Hematopoietic multipotent progenitor cell (in vitro differentiated cells): Measurements from ENCODE around the gene NRAS. TPM values are rescaled to one million over a fixed set of nuclear protein-coding genes. Genes with fewer than 3 reads are reported as not detected.
A peak's percentile ranks its signal among the peaks of the same experiment; 100 is the strongest.
"Not testable (repeated sequence)": the region's sequence is repeated elsewhere in the genome, so short reads cannot be mapped to it uniquely, and the experiment has no call there.

Experiments used
- DNase-seq, 3 donors: peaks; one replicate each; pipeline ENCODE4 v3.0.0-alpha.2; 2011 to 2015; ENCODE audit warnings: low read depth in 2 of 3, low spot score in 2 of 3
- total RNA-seq: library from RNA; depleted of rRNA; stranded (reverse); fragments of >200 nt; gene quantifications from one replicate; pipeline ENCODE4 v1.2.3, GENCODE V29; 2012

Gene NRAS
- 25.6 TPM for total RNA-seq

DNA sequence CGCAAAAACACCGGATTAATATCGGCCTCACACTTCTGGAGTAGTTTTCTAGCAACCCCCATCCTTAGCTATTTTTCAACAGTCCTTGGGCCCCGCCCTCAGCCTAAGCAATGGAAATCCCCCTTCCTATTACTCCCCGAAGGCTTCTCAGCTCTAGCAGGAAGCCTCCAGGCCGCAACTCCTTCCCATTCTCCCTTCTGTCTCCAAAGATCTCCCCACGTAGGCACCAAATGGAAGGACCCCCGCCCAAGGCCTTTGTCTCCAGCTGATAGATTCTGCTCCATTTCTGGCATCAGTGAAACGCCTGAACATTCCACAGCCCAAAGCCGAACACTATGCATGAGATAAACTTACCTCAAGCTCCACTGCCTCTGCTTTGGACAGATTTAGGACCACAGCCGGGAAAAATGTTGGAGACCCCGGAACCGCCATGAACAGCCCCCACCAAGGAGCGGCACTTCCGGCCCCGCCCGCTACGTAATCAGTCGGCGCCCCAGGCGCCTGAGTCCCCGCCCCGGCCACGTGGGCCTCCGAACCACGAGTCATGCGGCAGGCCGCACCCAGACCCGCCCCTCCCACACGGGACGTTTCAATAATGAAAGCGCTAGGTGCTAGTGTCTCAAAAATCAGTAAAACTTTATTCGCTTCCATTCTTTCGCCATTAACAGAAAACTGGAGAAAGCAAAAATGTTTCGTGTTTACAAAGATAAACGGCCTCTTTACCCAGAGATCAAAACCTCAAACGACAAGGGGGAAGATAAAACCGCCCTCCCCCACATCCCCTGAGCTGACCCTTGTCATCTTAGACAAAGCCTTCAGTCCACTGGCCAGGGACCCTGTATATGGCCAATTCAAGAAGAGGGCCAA lies at the start of gene NRAS:
NRAS (minus strand) TSS at position 468 of the 867 bp plus-strand sequence. CDS start 611 bp downstream, outside the sequence.
- DNase-seq = peak; percentile 86 to 97 (median 95)

- peak in 1 of 3 donors; percentile 41 for DNase-seq
Observed at GRCh38 chr1:114764689-114765088, 48.1 kb upstream of the NRAS start.

DNA sequence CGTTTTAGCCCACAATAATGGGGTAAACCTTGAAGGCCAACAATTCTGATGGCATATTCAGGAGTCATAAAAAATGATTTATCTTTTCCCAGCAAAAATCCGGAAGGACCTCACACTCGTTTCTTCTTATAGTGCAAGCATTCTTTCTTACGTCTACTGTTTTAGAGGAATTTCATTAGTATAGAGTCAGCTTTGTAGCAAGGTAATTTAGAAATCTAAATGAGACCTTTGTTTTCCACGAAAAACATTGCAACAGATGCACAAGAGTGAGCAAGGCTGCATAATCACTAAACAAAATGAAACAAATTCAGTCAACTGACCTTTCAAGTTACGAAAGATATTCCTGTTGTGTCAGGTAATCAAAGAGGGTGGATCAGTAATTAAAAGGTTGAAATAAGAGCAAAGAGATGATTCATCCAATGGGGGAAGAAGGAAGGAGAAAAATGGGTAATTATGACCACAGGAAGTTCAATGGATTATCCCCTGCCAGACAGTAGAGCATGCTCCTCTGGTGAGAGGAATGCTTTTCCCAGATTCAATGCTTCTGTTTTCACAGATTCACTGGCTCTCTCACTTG lies 41.8 kb upstream of the NRAS start:
- DNase-seq = no peak

GRCh38 chr1:114757455-114758255 lies 41.1 kb upstream of the NRAS start, which contains the start of gene CSDE1:
CSDE1 (minus strand) TSS chr1:114757984; CDS start chr1:114739890, 18,094 bp downstream.
- DNase-seq = peak; percentile 93 to 100 (median 98)

GRCh38 chr1:114756949-114757454 lies 40.4 kb upstream of the NRAS start:
- DNase-seq = peak in 2 of 3 donors; percentile 21 to 53

- DNase-seq = no peak
Observed at GRCh38 chr1:114756009-114756892, 39.7 kb upstream of the NRAS start.

GRCh38 chr1:114755006-114755931 lies 38.7 kb upstream of the NRAS start:
- peak in 1 of 3 donors; percentile 19 for DNase-seq

GRCh38 chr1:114753702-114754101 lies 37.1 kb upstream of the NRAS start:
- DNase-seq = not testable (repeated sequence)

- DNase-seq = no peak
Observed at GRCh38 chr1:114753143-114753542, 36.6 kb upstream of the NRAS start.

- no peak for DNase-seq
Observed at GRCh38 chr1:114750780-114751179, 34.2 kb upstream of the NRAS start.

DNA sequence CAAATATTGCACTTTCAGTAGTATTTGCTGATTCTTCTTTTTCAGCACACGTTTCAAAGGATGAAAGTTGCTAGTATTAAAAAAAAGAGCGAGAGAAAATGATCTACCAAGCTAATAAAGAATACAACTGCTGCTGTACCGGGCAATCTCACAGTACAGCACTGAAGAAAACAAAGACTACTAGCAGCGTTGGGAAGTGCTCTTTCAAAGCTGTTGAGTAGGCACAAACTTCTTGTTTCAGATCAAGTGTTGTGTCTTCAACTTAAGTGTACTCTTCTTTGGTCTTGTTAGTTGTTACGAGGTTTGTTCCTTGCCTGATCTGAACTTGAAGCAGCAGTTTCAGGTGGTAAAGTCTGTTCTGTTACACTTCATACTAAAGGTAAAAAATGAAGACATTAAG lies 33.3 kb upstream of the NRAS start:
- DNase-seq = no peak

- no peak for DNase-seq
Observed at GRCh38 chr1:114746450-114747121, 30.0 kb upstream of the NRAS start.

- DNase-seq = no peak
Observed at GRCh38 chr1:114745291-114745690, 28.7 kb upstream of the NRAS start.

GRCh38 chr1:114741963-114742746 lies 25.6 kb upstream of the NRAS start:
- DNase-seq = no peak

GRCh38 chr1:114740331-114740730 lies 23.8 kb upstream of the NRAS start:
- DNase-seq = no peak

GRCh38 chr1:114737314-114737849 lies 20.8 kb upstream of the NRAS start:
- no peak for DNase-seq

GRCh38 chr1:114735479-114735878 lies 18.9 kb upstream of the NRAS start:
- DNase-seq = no peak
